SH-SY5Y (cell line): ENCODE measurements around the gene PGP.

Experiments used
- GATA2 ChIP-seq: IDR thresholded peaks from 2 replicates; pipeline ENCODE4 v1.6.1; 2011; ENCODE audit warnings: mild to moderate bottlenecking, low read depth, low read length
- GATA3 ChIP-seq: IDR thresholded peaks from 2 replicates; pipeline ENCODE4 v1.6.1; 2011; ENCODE audit warnings: low read depth, mild to moderate bottlenecking, low read length, moderate library complexity

- TF ChIP-seq GATA3 (no peak), GATA2 (no peak)
These were observed 39.2 kb downstream of the PGP start for GRCh38 chr16:2175454-2175853.
